HG03469 (cell line): ENCODE results near the gene CDH4.
"Not testable (repeated sequence)": the region's sequence is repeated elsewhere in the genome, so short reads cannot be mapped to it uniquely, and the experiment has no call there.

Experiments used
- ATAC-seq: cut with Tn5 transposase; IDR thresholded peaks from one replicate; pipeline ENCODE4 v1.9.1; 2021; ENCODE audit warnings: mild to moderate bottlenecking, moderate library complexity, moderate number of reproducible peaks; ENCODE audit not compliant: unreplicated experiment

Gene CDH4

DNA sequence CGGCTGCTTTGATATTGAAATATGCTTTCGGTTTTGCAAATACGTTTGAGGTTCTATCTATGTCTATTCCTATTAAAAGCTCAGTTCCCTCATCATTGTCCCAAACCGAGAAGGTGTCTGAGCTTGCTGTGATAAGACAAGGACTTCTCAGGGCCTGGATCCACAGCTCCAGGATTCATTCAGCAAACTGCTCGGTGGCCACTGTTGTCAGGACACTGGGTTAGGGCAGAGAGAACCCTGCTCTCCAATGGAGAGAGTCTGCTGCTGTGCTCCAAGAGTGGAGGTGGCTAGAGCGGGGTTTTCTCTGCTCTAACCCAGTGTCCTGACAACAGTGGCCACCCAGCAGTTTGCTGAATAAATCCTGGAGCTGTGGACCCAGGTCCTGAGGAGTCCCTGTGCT is 198.5 kb downstream of the CDH4 start:
- ATAC-seq = no peak

DNA sequence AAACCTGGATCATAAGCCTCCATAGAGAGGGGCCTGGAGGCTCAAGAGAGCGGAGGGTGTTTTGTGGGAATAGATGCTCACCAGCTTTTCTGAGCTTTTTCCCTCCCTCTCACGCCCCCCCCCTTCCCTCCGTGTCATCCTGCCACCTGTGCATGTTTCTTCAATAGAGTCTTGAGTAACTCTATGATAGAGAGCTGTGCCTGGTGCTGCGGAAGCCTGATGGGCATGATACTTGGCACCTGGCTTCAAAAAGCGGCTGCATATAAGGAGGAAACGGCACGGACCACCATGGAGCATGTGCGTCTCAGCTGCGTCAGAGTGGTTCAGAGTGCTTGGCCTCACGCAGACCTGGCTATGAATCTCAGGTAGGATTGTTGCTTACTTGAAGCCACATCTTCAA is 198.9 kb downstream of the CDH4 start:
- no peak for ATAC-seq

DNA sequence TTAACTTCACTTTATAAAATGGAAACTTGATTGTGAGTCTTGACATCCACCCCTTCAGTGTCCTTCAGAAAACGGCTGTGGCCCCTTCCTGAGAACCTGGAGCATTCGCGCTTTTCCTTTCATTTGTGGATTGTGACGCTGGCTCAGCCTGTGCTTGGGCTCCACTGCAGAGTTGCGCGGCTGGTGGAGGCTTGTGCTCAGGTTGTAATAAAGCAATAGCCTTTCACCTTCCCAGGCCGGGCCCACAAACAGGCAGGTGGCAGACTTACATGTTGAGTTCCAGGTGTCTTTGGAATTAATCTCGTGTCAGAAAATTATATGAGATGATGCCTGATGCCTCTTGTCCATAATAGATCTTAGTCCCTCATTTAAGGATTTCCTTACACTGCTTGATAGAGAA is 199.9 kb downstream of the CDH4 start:
- ATAC-seq = no peak

DNA sequence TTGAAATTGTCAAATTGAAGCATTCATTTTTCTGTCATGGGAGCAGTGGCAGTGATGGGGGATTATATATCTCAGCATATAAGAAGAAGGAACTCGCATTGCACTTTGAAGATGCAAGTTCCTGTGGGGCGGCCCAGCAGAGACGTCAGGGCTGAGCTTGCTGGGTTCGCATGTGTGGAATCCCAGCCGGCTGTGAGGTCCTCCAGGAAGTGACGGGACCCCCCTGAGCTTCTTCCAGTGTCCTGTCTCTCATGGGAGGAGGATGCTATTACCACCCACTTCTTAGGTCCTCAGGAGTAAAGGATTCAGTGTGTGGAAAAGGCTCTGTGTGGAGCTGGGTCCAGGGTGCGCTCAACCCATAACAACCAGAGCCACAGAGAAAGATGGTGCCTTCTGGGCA is 201.2 kb downstream of the CDH4 start:
- ATAC-seq = no peak

GRCh38 chr20:61453623-61454022 is 201.6 kb downstream of the CDH4 start:
- ATAC-seq = not testable (repeated sequence)

- no peak for ATAC-seq
Observed at GRCh38 chr20:61454053-61454452, 202.0 kb downstream of the CDH4 start.

- ATAC-seq = no peak
Observed at GRCh38 chr20:61455508-61456215, 203.6 kb downstream of the CDH4 start.

DNA sequence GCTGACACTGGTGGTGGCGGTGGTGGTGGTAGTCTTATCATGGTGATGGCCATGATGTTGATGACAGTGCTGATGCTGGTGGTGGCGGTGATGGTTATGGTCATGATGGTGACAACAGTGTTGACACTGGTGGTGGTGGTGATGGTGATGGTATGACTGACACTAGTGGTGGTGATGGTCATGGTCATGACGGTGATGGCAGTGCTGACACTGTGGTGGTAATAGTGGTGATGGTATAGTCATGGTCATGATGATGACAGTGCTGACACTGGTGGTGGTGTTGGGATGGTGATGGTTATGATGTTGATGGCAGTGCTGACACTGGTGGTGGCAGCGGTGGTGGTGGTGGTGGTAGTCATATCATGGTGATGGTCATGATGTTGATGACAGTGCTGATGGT is 205.7 kb downstream of the CDH4 start:
- no peak for ATAC-seq

GRCh38 chr20:61458146-61458746 is 206.2 kb downstream of the CDH4 start:
- no peak for ATAC-seq

DNA sequence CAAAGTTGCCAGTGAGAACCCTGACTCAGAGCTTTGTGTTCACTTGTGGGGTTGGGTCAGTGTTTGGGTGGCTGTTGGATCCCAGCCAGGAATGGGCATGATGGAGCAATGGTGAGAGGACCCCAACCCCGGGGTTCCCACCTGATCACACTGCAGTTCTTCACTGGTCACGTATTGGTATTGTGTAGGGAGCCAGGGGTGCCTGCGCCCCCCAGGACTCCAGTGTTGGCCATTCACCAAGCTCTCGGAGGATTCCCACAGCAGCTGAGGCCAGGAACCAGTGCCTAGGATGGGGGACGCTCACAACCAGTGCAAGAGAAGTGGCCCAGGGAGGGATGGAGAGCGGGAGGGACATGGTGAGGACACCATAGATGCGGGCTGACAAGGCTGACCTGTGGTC is 207.2 kb downstream of the CDH4 start:
- ATAC-seq = no peak

- no peak for ATAC-seq
Observed at GRCh38 chr20:61459705-61460104, 207.6 kb downstream of the CDH4 start.

- ATAC-seq = no peak
Observed at GRCh38 chr20:61460261-61461052, 208.4 kb downstream of the CDH4 start.

- no peak for ATAC-seq
Observed at GRCh38 chr20:61461461-61461860, 209.4 kb downstream of the CDH4 start.

GRCh38 chr20:61464307-61465303 is 212.5 kb downstream of the CDH4 start:
- ATAC-seq = no peak

DNA sequence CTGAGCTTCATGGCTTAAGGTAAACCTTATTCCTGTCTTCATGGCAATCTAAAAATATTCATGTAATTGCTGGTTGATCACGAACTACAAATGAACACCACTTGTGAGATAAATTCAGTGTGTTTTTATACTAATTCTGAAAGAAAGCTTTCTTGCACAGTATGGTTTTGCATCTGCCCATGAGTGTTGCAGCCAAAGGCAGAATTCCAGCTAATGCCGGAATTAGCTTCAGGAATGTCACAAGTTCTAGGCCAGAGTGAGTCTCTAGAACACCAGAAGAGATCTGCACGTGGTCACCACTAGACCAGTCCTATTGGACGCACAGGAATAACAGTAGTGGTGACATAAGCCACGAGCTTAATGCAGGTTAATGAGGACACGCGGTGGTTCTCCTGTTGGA is 223.7 kb downstream of the CDH4 start:
- ATAC-seq = no peak

- no peak for ATAC-seq
Observed at GRCh38 chr20:61476956-61477355, 224.9 kb downstream of the CDH4 start.

- no peak for ATAC-seq
Observed at GRCh38 chr20:61477451-61477861, 225.4 kb downstream of the CDH4 start.

GRCh38 chr20:61478094-61478493 is 226.0 kb downstream of the CDH4 start:
- no peak for ATAC-seq

GRCh38 chr20:61478611-61479305 is 226.7 kb downstream of the CDH4 start:
- ATAC-seq = no peak

GRCh38 chr20:61479433-61479832 is 227.4 kb downstream of the CDH4 start:
- not testable (repeated sequence) for ATAC-seq
